Keratinocyte (primary cell): ENCODE measurements around the gene GCSAM. TPM values are rescaled to one million over a fixed set of nuclear protein-coding genes. Genes with fewer than 3 reads are reported as not detected.

Experiments
- DNase-seq: peaks from one replicate; pipeline ENCODE4 v3.0.0-alpha.2; 2011; ENCODE audit warnings: low read depth, missing footprints, low spot score
- FAIRE-seq: peaks from 2 replicates; lab custom pipeline; 2011; peaks lifted over from hg19 to GRCh38; lab: Jason Lieb, UNC
- H2AFZ ChIP-seq: 2 replicates; pipeline ENCODE4 v1.6.0; 2012; ENCODE audit warnings: low read length, control low read depth, inconsistent platforms; ENCODE audit not compliant: control insufficient read depth
- H3K27ac ChIP-seq: 2 replicates; pipeline ENCODE4 v1.5.1; 2011; ENCODE audit warnings: low read length; ENCODE audit not compliant: control insufficient read depth, insufficient read depth
- H3K27me3 ChIP-seq: 3 replicates; pipeline ENCODE4 v1.6.0; 2011; ENCODE audit warnings: low read length; ENCODE audit not compliant: control insufficient read depth, insufficient read depth; ENCODE audit errors: extremely low read depth
- H3K36me3 ChIP-seq, 2 experiments: 2 replicates in 1 of 2; 3 replicates in 1 of 2; pipeline ENCODE4 v1.5.1; 2011; ENCODE audit warnings: low read length in 2 of 2, mild to moderate bottlenecking in 1 of 2; ENCODE audit not compliant: control insufficient read depth in 2 of 2, insufficient read depth in 2 of 2; ENCODE audit errors: extremely low read depth in 1 of 2
- H3K4me1 ChIP-seq: 3 replicates; pipeline ENCODE4 v1.5.1; 2011; ENCODE audit warnings: low read length; ENCODE audit not compliant: control insufficient read depth, insufficient read depth; ENCODE audit errors: extremely low read depth
- H3K4me2 ChIP-seq: 3 replicates; pipeline ENCODE4 v1.6.0; 2011; ENCODE audit warnings: low read depth, low read length; ENCODE audit not compliant: control insufficient read depth, insufficient read depth; ENCODE audit errors: extremely low read depth
- H3K4me3 ChIP-seq, 3 experiments: fragments of 200-600 bp in 1 of 3; sonication (generic) in 1 of 3; 2 replicates in 2 of 3; 3 replicates in 1 of 3; pipeline ENCODE4 v1.5.1; 2011 to 2016; ENCODE audit warnings: low read length in 3 of 3, mild to moderate bottlenecking in 3 of 3, control low read depth in 2 of 3, inconsistent platforms in 1 of 3, low read depth in 1 of 3, mixed read lengths in 1 of 3, mixed run types in 1 of 3, moderate library complexity in 1 of 3; ENCODE audit not compliant: control insufficient read depth in 2 of 3, insufficient read depth in 2 of 3; ENCODE audit errors: extremely low read depth in 1 of 3
- H3K79me2 ChIP-seq: 2 replicates; pipeline ENCODE4 v1.6.0; 2012; ENCODE audit warnings: low read length; ENCODE audit not compliant: control insufficient read depth, insufficient read depth
- H3K9ac ChIP-seq: 3 replicates; pipeline ENCODE4 v1.6.0; 2011; ENCODE audit warnings: low read length; ENCODE audit not compliant: control insufficient read depth, insufficient read depth; ENCODE audit errors: extremely low read depth
- H3K9me1 ChIP-seq: 3 replicates; pipeline ENCODE4 v1.6.0; 2011; ENCODE audit warnings: low read length; ENCODE audit not compliant: control insufficient read depth, insufficient read depth; ENCODE audit errors: extremely low read depth
- H3K9me3 ChIP-seq: 2 replicates; pipeline ENCODE4 v1.5.1; 2012; ENCODE audit warnings: low read depth, low read length; ENCODE audit not compliant: control insufficient read depth
- H4K20me1 ChIP-seq: 3 replicates; pipeline ENCODE4 v1.6.0; 2011; ENCODE audit warnings: low read length; ENCODE audit not compliant: control insufficient read depth, insufficient read depth; ENCODE audit errors: extremely low read depth
- EZH2 ChIP-seq: IDR thresholded peaks from one replicate; pipeline ENCODE4 v1.6.1; 2012; ENCODE audit warnings: inconsistent platforms, mild to moderate bottlenecking, low read length, moderate library complexity
- dilution Hi-C: fragments of 300-500 bp; cut with MboI; formaldehyde crosslinking; loops from one replicate; pipeline ENCODE4 v1.7.0; 2020; ENCODE audit warnings: low sequenced_read_pairs; ENCODE audit not compliant: extremely low pct_ligation_motif_present
- polyA plus RNA-seq, 5 experiments: library from polyadenylated mRNA; depleted of rRNA in 3 of 5; stranded (reverse) in 3 of 5; stranded (forward) in 1 of 5; unstranded in 1 of 5; fragments of >200 nt; gene quantifications; 1 replicate in 1 of 5; 2 replicates in 3 of 5; 3 replicates in 1 of 5; pipeline versions ENCODE4 v1.2.1 to v1.2.3, GENCODE V29; 2011 to 2012; ENCODE audit warnings: missing spikeins in 2 of 5, low read depth in 1 of 5, low replicate concordance in 1 of 5
- TF ChIP-seq, protein P1 (sequence below), 3 experiments: IDR thresholded peaks in 1 of 3; conservative IDR thresholded peaks in 1 of 3; optimal IDR thresholded peaks in 1 of 3; 2 replicates in 2 of 3; 3 replicates in 1 of 3; pipeline versions ENCODE3 to v1.5.1; 2011; ENCODE audit warnings: low read length in 3 of 3, mild to moderate bottlenecking in 3 of 3, moderate library complexity in 2 of 3, control low read depth in 1 of 3, inconsistent platforms in 1 of 3; ENCODE audit not compliant: insufficient read depth in 2 of 3; ENCODE audit errors: extremely low read depth in 1 of 3

Gene GCSAM
- polyA plus RNA-seq, 1 donor (not counting 4 experiments of a cell fraction or from before 2014, with no cell fraction given) = 2.9 TPM

DNA sequence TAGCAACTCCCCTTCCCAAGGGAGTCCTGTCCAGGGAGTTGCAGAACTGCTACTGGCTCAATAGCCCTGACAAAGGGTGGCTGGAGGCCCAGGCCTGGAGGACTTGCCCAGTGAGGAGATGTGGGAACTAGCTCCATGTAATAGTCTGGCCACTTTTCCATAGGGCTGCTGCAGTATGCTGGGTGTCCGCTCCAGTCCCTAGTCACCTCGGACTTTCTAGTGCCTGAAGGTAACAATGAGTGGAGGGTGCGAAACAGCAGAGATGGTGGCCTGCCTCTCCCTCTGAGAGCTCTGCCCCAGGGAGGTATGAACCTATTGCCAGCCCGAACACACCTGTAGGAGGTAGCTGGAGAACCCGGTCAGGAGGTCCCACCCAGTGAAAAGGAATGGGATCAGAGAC is 42.0 kb upstream of the GCSAM start:
- FAIRE-seq (no peak), DNase-seq (no peak)
- no peaks in the 10 kb centered on the region for H3K79me2 ChIP-seq
- H3K9me1 ChIP-seq = no peaks in the 10 kb centered on the region
- dilution Hi-C loops = no loop called here
- H3K4me3 ChIP-seq = no peak overlapping the region
- no peaks in the 10 kb centered on the region for H3K36me3 ChIP-seq
- no peaks in the 10 kb centered on the region for H3K4me1 ChIP-seq
- H3K27me3 ChIP-seq = no peaks in the 10 kb centered on the region
- H2AFZ ChIP-seq = no peak overlapping the region
- H3K9ac ChIP-seq = no peak overlapping the region
- no peaks in the 10 kb centered on the region for H3K9me3 ChIP-seq
- H3K27ac ChIP-seq = no peak overlapping the region
- no peak for TF ChIP-seq EZH2
- TF ChIP-seq, protein P1, sequence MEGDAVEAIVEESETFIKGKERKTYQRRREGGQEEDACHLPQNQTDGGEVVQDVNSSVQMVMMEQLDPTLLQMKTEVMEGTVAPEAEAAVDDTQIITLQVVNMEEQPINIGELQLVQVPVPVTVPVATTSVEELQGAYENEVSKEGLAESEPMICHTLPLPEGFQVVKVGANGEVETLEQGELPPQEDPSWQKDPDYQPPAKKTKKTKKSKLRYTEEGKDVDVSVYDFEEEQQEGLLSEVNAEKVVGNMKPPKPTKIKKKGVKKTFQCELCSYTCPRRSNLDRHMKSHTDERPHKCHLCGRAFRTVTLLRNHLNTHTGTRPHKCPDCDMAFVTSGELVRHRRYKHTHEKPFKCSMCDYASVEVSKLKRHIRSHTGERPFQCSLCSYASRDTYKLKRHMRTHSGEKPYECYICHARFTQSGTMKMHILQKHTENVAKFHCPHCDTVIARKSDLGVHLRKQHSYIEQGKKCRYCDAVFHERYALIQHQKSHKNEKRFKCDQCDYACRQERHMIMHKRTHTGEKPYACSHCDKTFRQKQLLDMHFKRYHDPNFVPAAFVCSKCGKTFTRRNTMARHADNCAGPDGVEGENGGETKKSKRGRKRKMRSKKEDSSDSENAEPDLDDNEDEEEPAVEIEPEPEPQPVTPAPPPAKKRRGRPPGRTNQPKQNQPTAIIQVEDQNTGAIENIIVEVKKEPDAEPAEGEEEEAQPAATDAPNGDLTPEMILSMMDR (optimal IDR thresholded peaks at IDR 0.05 in 1 of 3, IDR thresholded peaks at IDR 0.05 in 1 of 3, conservative IDR thresholded peaks at IDR 0.05 in 1 of 3; ENCODE audit: extremely low read depth in 1 of 3, insufficient read depth in 2 of 3, low read length in 3 of 3) = no peak
- no peak overlapping the region for H3K4me2 ChIP-seq
- no peaks in the 10 kb centered on the region for H4K20me1 ChIP-seq

DNA sequence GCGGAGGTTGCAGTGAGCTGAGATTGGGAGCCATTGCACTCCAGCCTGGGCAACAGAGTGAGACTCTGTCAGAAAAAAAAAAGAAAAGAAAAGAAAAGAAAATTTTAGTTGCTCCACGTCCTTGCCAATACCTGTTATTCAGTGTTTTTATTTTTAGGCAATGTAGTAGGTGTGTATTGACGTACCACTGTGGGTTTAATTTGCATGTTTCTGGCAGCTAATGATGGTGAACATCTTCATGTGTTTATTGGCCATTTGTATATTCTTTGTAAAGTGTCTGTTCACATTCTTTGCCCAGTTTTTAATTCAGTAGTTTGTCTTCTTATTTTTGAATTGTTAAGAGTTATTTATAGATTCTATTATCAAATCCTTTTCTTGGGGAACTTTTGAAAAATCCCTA is 38.1 kb upstream of the GCSAM start:
- Histone ChIP-seq H3K4me1 (no peaks in the 10 kb centered on the region), H3K4me3 (no peak overlapping the region), H3K9ac (no peak overlapping the region), H3K9me1 (no peaks in the 10 kb centered on the region), H3K79me2 (no peaks in the 10 kb centered on the region), H2AFZ (no peak overlapping the region), H3K27me3 (no peaks in the 10 kb centered on the region), H3K9me3 (no peaks in the 10 kb centered on the region), H3K36me3 (no peaks in the 10 kb centered on the region), H3K4me2 (no peak overlapping the region), H4K20me1 (no peaks in the 10 kb centered on the region), H3K27ac (no peak overlapping the region)
- FAIRE-seq = no peak
- DNase-seq = no peak
- TF ChIP-seq EZH2 = no peak
- TF ChIP-seq, protein P1 (optimal IDR thresholded peaks at IDR 0.05 in 1 of 3, IDR thresholded peaks at IDR 0.05 in 1 of 3, conservative IDR thresholded peaks at IDR 0.05 in 1 of 3; ENCODE audit: extremely low read depth in 1 of 3, insufficient read depth in 2 of 3, low read length in 3 of 3) = no peak
- dilution Hi-C loops = no loop called here
